ACC112 (cell line): ENCODE measurements around the gene GPAM.

Experiments used
- H2AFZ ChIP-seq: fragments of 200-600 bp; sonication (generic); one replicate; pipeline ENCODE4 v1.6.0; 2017; ENCODE audit warnings: antibody characterized with exemption, low read length; ENCODE audit not compliant: unreplicated experiment
- H3K27ac ChIP-seq: fragments of 200-600 bp; sonication (generic); 2 replicates; pipeline ENCODE4 v1.5.1; 2014; ENCODE audit warnings: low read depth, mild to moderate bottlenecking, antibody characterized with exemption, low read length, moderate library complexity
- H3K27me3 ChIP-seq: fragments of 200-600 bp; sonication (generic); 2 replicates; pipeline ENCODE4 v1.6.1; 2014; ENCODE audit warnings: mild to moderate bottlenecking, antibody characterized with exemption, low read length, moderate library complexity, mixed read lengths; ENCODE audit not compliant: insufficient read depth
- H3K36me3 ChIP-seq: fragments of 200-600 bp; sonication (generic); 2 replicates; pipeline ENCODE4 v1.6.1; 2016; ENCODE audit warnings: mild to moderate bottlenecking, antibody characterized with exemption, low read length, moderate library complexity, mixed read lengths; ENCODE audit not compliant: insufficient read depth
- H3K4me1 ChIP-seq: fragments of 200-600 bp; sonication (generic); one replicate; pipeline ENCODE4 v1.6.1; 2016; ENCODE audit warnings: low read length, mixed read lengths; ENCODE audit not compliant: insufficient read depth, unreplicated experiment, control insufficient read depth
- H3K4me3 ChIP-seq: fragments of 200-600 bp; sonication (generic); 2 replicates; pipeline ENCODE4 v1.5.1; 2014; ENCODE audit warnings: mild to moderate bottlenecking, low read depth, low read length
- H3K79me2 ChIP-seq: fragments of 200-600 bp; sonication (generic); one replicate; pipeline ENCODE4 v1.6.0; 2016; ENCODE audit warnings: low read length; ENCODE audit not compliant: control insufficient read depth, unreplicated experiment, insufficient read depth

GPAM gene

GRCh38 chr10:112148331-112148730 lies 35.2 kb downstream of the GPAM start:
- Histone ChIP-seq H3K27ac (no peak overlapping the region), H3K27me3 (no peaks in the 10 kb centered on the region), H3K4me1 (no peaks in the 10 kb centered on the region), H3K79me2 (no peaks in the 10 kb centered on the region), H3K36me3 (no peaks in the 10 kb centered on the region), H2AFZ (no peak overlapping the region), H3K4me3 (no peak overlapping the region)

- Histone ChIP-seq H3K27ac (no peak overlapping the region), H2AFZ (no peak overlapping the region), H3K4me1 (no peaks in the 10 kb centered on the region), H3K4me3 (no peak overlapping the region), H3K79me2 (no peaks in the 10 kb centered on the region), H3K36me3 (no peaks in the 10 kb centered on the region), H3K27me3 (no peaks in the 10 kb centered on the region)
Observed at GRCh38 chr10:112146799-112147198, 36.8 kb downstream of the GPAM start.

- H3K27me3 ChIP-seq = no peaks in the 10 kb centered on the region
- H2AFZ ChIP-seq = no peak overlapping the region
- no peak overlapping the region for H3K27ac ChIP-seq
- H3K36me3 ChIP-seq = no peaks in the 10 kb centered on the region
- H3K4me1 ChIP-seq = peaks cover 4% of the 10 kb centered on the region
- no peak overlapping the region for H3K4me3 ChIP-seq
- no peaks in the 10 kb centered on the region for H3K79me2 ChIP-seq
Observed at GRCh38 chr10:112145263-112145662, 38.3 kb downstream of the GPAM start.

GRCh38 chr10:112143420-112143819 lies 40.1 kb downstream of the GPAM start:
- no peak overlapping the region for H3K4me3 ChIP-seq
- no peak overlapping the region for H3K27ac ChIP-seq
- H3K36me3 ChIP-seq = no peaks in the 10 kb centered on the region
- no peaks in the 10 kb centered on the region for H3K27me3 ChIP-seq
- peaks cover 4% of the 10 kb centered on the region for H3K4me1 ChIP-seq
- H2AFZ ChIP-seq = no peak overlapping the region
- no peaks in the 10 kb centered on the region for H3K79me2 ChIP-seq

GRCh38 chr10:112141292-112141691 lies 42.3 kb downstream of the GPAM start:
- Histone ChIP-seq H3K4me3 (no peak overlapping the region), H3K4me1 (peaks cover 4% of the 10 kb centered on the region), H3K27me3 (no peaks in the 10 kb centered on the region), H3K36me3 (no peaks in the 10 kb centered on the region), H3K79me2 (no peaks in the 10 kb centered on the region), H2AFZ (no peak overlapping the region), H3K27ac (no peak overlapping the region)

- Histone ChIP-seq H2AFZ (no peak overlapping the region), H3K27ac (no peak overlapping the region), H3K4me3 (no peak overlapping the region), H3K4me1 (peaks cover 4% of the 10 kb centered on the region), H3K79me2 (no peaks in the 10 kb centered on the region), H3K27me3 (no peaks in the 10 kb centered on the region), H3K36me3 (no peaks in the 10 kb centered on the region)
Observed at GRCh38 chr10:112140110-112140970, 43.2 kb downstream of the GPAM start.

GRCh38 chr10:112139176-112139575 lies 44.4 kb downstream of the GPAM start:
- no peaks in the 10 kb centered on the region for H3K79me2 ChIP-seq
- H3K4me3 ChIP-seq = no peak overlapping the region
- no peak overlapping the region for H3K27ac ChIP-seq
- no peak overlapping the region for H2AFZ ChIP-seq
- no peaks in the 10 kb centered on the region for H3K36me3 ChIP-seq
- no peaks in the 10 kb centered on the region for H3K27me3 ChIP-seq
- peaks cover 4% of the 10 kb centered on the region for H3K4me1 ChIP-seq

- Histone ChIP-seq H3K4me3 (no peak overlapping the region), H3K27ac (no peak overlapping the region), H3K79me2 (no peaks in the 10 kb centered on the region), H3K4me1 (peaks cover 4% of the 10 kb centered on the region), H3K36me3 (no peaks in the 10 kb centered on the region), H3K27me3 (no peaks in the 10 kb centered on the region), H2AFZ (no peak overlapping the region)
Observed at GRCh38 chr10:112137154-112137987, 46.2 kb downstream of the GPAM start.

GRCh38 chr10:112136486-112137153 lies 46.9 kb downstream of the GPAM start:
- Histone ChIP-seq H3K27ac (no peak overlapping the region), H3K27me3 (no peaks in the 10 kb centered on the region), H2AFZ (no peak overlapping the region), H3K36me3 (no peaks in the 10 kb centered on the region), H3K4me1 (peaks cover 4% of the 10 kb centered on the region), H3K4me3 (no peak overlapping the region), H3K79me2 (no peaks in the 10 kb centered on the region)

GRCh38 chr10:112135604-112136003 lies 48.0 kb downstream of the GPAM start:
- no peaks in the 10 kb centered on the region for H3K79me2 ChIP-seq
- no peaks in the 10 kb centered on the region for H3K36me3 ChIP-seq
- H3K4me3 ChIP-seq = no peak overlapping the region
- peaks cover 3% of the 10 kb centered on the region for H3K4me1 ChIP-seq
- H3K27me3 ChIP-seq = no peaks in the 10 kb centered on the region
- H3K27ac ChIP-seq = no peak overlapping the region
- no peak overlapping the region for H2AFZ ChIP-seq
